Putamen (tissue), 1 donor: ENCODE measurements around the gene APOL2.
A peak's percentile ranks its signal among the peaks of the same experiment; 100 is the strongest.
"Not testable (repeated sequence)": the region's sequence is repeated elsewhere in the genome, so short reads cannot be mapped to it uniquely, and the experiment has no call there.

ENCODE experiments used
- DNase-seq: peaks from one replicate; pipeline ENCODE4 v3.0.0-alpha.2; 2016; ENCODE audit warnings: low spot score

Gene APOL2

GRCh38 chr22:36263216-36263673, 23.9 kb upstream of the APOL2 start:
- not testable (repeated sequence) for DNase-seq

DNA sequence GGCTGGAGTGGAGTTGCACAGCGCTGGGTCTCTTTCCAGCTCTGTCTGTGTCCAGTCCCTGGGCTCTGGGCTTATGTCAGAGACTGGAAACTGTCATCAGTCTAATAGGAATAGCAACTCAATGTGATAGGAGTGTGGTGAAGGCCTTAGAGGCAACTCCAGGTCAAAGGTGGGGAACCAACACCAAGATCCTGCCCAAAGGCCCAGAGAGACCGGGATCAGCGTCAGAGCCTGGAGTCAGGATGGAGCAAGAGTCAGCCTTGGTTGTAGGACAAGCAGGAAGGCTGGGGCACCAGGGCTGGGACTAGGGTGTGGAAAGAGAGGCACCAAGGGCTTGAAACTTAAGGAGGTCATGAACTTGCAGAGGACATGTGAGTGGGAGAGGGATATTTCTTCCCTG, 23.0 kb upstream of the APOL2 start:
- not testable (repeated sequence) for DNase-seq

DNA sequence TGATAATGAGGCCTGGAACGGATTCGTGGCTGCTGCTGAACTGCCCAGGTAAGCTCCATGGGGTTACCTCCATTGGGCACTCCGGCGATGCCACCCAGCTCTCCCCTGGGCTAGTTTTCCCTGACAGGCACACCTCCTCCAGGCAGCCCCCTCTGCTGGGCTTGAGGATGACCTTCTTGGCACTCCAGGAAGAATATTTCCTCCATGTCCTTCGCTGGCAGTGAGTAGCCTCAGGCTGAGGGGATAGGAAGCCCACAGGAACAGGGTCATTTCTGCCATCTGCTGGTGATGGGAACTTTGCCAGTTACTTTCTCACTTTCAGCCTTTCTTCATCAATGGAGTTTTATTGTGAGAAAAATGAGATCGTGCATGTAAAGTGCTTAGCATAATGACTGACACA, 22.3 kb upstream of the APOL2 start:
- not testable (repeated sequence) for DNase-seq

GRCh38 chr22:36259615-36260300, 20.4 kb upstream of the APOL2 start:
- DNase-seq = no peak

DNA sequence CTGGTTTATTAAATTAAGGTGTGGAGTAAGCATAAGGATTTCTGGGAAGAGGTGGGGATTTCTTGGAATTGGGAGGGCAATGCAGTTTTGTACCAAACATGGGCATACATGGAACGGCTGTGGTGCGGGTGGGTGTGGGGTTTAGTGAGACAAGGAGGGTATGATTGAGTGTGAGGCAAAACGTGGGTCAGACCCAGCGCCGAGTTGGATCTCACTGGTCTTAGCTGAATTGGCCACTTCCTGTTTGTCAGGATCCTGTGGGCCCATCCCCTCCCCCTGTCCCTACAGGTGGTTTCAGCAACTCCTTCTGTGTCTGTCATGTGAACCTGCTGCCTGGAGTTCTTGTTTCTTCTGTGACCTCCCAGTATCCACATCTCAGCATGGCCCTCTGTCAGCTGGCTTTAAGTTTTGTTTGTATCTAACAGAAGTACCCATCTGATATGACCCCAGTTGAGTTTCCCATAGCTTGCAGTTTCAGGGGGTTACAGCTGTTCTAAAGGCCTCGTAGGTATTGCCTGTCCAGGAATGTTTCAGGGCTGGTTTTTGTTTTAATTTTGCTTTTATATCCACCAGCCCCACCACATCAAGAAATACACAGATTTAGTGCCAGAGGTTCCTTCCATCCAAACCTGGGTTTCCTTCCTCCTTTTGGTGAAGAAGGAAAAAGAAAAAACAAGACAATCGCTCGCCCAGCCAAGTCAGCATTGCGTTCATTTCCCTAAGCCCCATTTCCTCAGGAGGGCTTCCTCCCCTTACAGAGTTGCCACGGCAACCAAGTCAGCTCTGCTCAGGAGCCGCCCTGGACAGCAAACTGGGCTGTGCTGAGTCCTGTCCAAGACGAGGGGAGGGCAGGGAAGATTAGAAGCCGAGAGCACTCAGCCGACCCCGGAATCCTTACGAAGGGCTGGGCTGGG, 19.6 kb upstream of the APOL2 start:
- DNase-seq = no peak

GRCh38 chr22:36257948-36258670, 18.8 kb upstream of the APOL2 start:
- no peak for DNase-seq

DNA sequence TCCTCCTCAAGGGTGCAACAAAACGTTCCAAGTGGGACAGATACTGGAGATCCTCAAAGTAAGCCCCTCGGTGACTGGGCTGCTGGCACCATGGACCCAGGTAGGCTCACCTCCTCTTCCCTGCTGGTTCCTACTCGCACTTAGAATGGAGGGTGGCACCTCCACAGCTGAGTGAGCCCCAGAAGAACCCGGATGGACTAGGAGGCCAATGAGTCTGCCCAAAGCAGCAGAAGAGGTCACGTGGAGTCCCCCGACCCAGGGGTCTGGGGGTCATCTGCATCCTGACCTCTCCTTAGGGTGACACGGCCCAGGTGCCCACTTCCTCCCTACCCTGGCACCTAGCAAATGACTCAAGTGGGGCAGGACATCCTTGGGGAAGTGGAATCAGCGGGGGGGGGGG, 18.0 kb upstream of the APOL2 start:
- DNase-seq = no peak

GRCh38 chr22:36256478-36256877, 17.2 kb upstream of the APOL2 start:
- DNase-seq = no peak

- not testable (repeated sequence) for DNase-seq
These were observed 16.2 kb upstream of the APOL2 start for GRCh38 chr22:36255572-36255971.

GRCh38 chr22:36253523-36254490, 14.5 kb upstream of the APOL2 start:
- DNase-seq = no peak

- no peak for DNase-seq
These were observed 13.6 kb upstream of the APOL2 start, which contains the start of gene APOL1 for GRCh38 chr22:36252754-36253522. Gene APOL1 (plus strand): TSS chr22:36253133. CDS start chr22:36254956, 1,823 bp downstream.

- DNase-seq = not testable (repeated sequence)
These were observed 12.8 kb upstream of the APOL2 start for GRCh38 chr22:36251979-36252608.

DNA sequence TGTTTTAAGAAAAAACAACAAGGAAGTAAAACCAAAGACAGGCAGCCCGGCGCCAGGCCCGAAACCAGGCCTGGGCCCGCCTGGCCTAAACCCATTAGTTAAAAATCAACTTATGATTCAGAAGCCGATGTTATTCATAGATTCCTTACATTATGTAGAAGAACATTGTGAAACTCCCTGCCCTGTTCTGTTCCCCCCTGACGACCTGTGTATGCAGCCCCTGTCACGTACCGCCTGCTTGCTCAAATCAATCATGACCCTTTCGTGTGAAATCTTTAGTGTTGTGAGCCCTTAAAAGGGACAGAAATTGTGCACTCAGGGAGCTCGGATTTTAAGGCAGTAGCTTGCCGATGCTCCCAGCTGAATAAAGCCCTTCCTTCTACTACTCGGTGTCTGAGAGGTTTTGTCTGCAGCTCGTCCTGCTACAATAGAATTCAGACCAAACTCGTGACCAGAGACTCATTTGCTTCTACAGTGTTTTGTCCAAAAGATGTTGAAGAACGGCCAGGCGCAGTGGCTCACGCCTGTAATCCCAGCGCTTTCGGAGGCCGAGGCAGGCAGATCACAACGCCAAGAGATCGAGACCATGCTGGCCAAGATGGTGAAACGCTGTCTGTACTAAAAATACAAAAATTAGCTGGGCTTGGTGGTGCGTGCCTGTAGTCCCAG, 11.1 kb upstream of the APOL2 start:
- peak; percentile 70 for DNase-seq

GRCh38 chr22:36249160-36249559, 9.8 kb upstream of the APOL2 start:
- DNase-seq = no peak

DNA sequence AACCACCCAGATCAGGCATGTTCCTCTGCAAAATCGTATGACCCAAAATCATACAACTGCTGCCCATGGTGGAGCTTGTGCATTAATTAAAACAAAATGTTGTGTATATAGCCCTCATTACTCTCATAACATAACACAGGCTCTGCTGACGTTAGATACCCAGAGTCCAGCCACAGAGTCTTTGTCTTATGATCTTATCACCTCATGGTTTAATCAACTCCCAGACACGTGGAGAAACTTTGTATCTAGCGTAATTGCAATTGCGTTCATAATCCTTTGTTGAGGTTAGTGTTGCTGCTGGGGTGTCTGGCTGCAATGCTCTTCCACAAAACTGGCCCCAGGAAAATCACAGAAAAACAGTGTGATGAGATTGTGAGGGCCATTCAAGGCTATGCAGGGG, 8.6 kb upstream of the APOL2 start:
- no peak for DNase-seq

- no peak for DNase-seq
These were observed 7.4 kb upstream of the APOL2 start for GRCh38 chr22:36246718-36247117.

DNA sequence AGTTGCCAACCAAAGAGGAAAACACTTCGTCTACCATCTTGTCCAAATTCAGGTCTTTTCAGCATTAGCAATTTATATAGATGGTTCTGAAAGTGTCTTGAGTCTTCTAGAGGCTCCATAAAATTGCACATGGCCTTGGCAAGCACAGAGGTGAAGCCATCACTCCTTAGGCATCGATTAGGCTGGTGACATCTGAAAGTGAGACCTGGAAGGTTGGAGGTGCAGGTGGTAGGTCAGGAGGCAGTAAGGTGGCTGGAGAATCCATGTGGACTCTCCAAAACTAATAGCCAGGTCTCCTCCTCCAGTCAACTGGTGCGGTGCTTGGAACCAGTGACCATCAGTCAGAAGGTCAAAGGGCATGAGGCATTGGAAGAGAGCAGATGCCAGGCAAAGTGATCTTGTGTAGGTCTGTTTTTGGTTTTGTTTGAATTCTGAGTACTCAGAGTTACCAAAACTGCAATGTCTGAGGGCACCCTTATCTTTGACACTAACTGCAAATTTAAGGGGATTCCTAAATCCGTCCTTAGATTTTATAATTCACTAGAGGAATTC, 6.6 kb upstream of the APOL2 start:
- DNase-seq = no peak

DNA sequence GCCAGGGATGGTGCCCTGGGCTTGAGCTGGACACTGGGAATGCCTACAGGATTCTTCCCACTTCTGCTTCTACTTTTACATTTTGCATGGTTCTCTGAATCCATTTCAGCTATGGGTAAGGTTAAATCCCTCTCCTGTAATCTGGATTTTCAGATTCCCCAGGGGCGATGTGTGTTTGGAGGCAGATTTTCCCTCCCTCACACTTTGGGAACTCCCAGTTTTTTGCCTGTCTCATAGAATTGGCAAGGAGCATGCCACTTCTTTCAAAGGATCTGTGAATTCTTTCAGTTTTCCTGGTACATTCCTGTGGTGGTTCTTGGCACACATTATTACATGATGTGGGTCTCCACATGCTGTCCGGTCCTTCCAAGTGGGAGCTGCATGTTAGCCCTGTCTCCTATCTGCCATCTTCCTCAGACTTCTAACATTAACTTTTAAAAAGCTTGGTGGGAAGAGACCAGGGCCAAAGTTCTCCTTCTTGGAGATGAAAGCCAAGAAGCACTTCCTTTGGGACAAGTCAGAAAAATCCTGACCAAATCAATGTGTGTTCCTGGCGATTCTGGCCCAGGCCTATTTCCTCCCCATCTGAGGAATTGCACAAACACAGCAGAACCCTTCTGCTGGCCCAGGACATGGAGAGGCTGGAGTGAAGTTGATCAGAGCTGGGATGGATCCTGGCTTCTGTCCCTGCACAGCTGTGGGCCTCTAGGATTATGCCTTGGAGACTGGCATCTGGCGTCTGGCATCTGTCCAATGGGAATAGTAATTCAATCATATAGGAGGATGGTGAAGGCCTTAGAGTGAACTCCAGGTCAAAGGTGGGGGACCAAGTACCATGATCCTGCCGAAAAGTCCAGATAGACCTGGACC, 5.4 kb upstream of the APOL2 start:
- DNase-seq = no peak
